Nephron (organoid): Measurements from ENCODE around the gene POLR2B.
A peak's percentile ranks its signal among the peaks of the same experiment; 100 is the strongest.

Source experiments
- H3K27ac Mint-ChIP-seq, 3 experiments: 2 replicates each; pipeline ENCODE4 v1.8.0; 2020; ENCODE audit warnings: mixed read lengths in 3 of 3, mild to moderate bottlenecking in 2 of 3, moderate library complexity in 1 of 3
- H3K27me3 Mint-ChIP-seq: 2 replicates; pipeline ENCODE4 v1.8.0; 2021; ENCODE audit warnings: low read depth, mild to moderate bottlenecking, moderate library complexity, mixed read lengths
- H3K36me3 Mint-ChIP-seq: 2 replicates; pipeline ENCODE4 v1.8.0; 2020; ENCODE audit warnings: low read depth, mixed read lengths
- H3K4me1 Mint-ChIP-seq: 2 replicates; pipeline ENCODE4 v1.8.0; 2020; ENCODE audit warnings: mixed read lengths
- H3K4me3 Mint-ChIP-seq, 3 experiments: 2 replicates each; pipeline ENCODE4 v1.8.0; 2020; ENCODE audit warnings: mild to moderate bottlenecking in 3 of 3, mixed read lengths in 3 of 3, moderate library complexity in 2 of 3
- H3K9me3 Mint-ChIP-seq: 2 replicates; pipeline ENCODE4 v1.8.0; 2020; ENCODE audit warnings: mixed read lengths
- CTCF ChIP-seq, 3 experiments: fragments of 200-600 bp; sonication (generic); IDR thresholded peaks; one replicate each; pipeline ENCODE4 v1.5.0; 2021; ENCODE audit warnings: antibody characterized with exemption in 3 of 3; ENCODE audit not compliant: unreplicated experiment in 3 of 3

POLR2B gene

GRCh38 chr4:57020467-57021101, 41.9 kb downstream of the POLR2B start:
- Mint-ChIP-seq H3K4me1 (no peaks in the 10 kb centered on the region), H3K36me3 (peaks cover 85% of the 10 kb centered on the region), H3K27me3 (no peaks in the 10 kb centered on the region), H3K9me3 (no peaks in the 10 kb centered on the region), H3K4me3 (no peak overlapping the region), H3K27ac (no peak overlapping the region)
- TF ChIP-seq CTCF (IDR thresholded peaks at IDR 0.05; ENCODE audit: unreplicated experiment in 3 of 3), result no peak

GRCh38 chr4:57023104-57023503, 44.4 kb downstream of the POLR2B start:
- Mint-ChIP-seq H3K4me3 (no peak overlapping the region), H3K36me3 (peaks cover 87% of the 10 kb centered on the region), H3K4me1 (no peaks in the 10 kb centered on the region), H3K27me3 (no peaks in the 10 kb centered on the region), H3K27ac (no peak overlapping the region), H3K9me3 (no peaks in the 10 kb centered on the region)
- TF ChIP-seq CTCF (IDR thresholded peaks at IDR 0.05; ENCODE audit: unreplicated experiment in 3 of 3), result no peak

- Mint-ChIP-seq H3K27ac (no peak overlapping the region), H3K4me1 (peaks cover 6% of the 10 kb centered on the region), H3K4me3 (no peak overlapping the region), H3K9me3 (no peaks in the 10 kb centered on the region), H3K27me3 (no peaks in the 10 kb centered on the region), H3K36me3 (peaks cover 35% of the 10 kb centered on the region)
- TF ChIP-seq CTCF (IDR thresholded peaks at IDR 0.05; ENCODE audit: unreplicated experiment in 3 of 3), result no peak
Observed at GRCh38 chr4:57034520-57034919, 55.8 kb downstream of the POLR2B start.

- H3K36me3 Mint-ChIP-seq, result peaks cover 30% of the 10 kb centered on the region
- peaks cover 23% of the 10 kb centered on the region for H3K4me1 Mint-ChIP-seq
- H3K9me3 Mint-ChIP-seq, result no peaks in the 10 kb centered on the region
- TF ChIP-seq CTCF (IDR thresholded peaks at IDR 0.05; ENCODE audit: unreplicated experiment in 3 of 3), result peak; percentile 80 to 89 (median 82)
- H3K27ac Mint-ChIP-seq, result peak overlapping the region; percentile 42 to 69 (median 66)
- H3K4me3 Mint-ChIP-seq, result no peak overlapping the region
- H3K27me3 Mint-ChIP-seq, result no peaks in the 10 kb centered on the region
Observed at GRCh38 chr4:57037982-57038604, 59.4 kb downstream of the POLR2B start.

- Mint-ChIP-seq H3K36me3 (peaks cover 25% of the 10 kb centered on the region), H3K27ac (peak overlapping the region in 2 of 3 experiments; percentile 36 to 81), H3K4me3 (no peak overlapping the region), H3K9me3 (no peaks in the 10 kb centered on the region), H3K4me1 (peaks cover 36% of the 10 kb centered on the region), H3K27me3 (no peaks in the 10 kb centered on the region)
- no peak for TF ChIP-seq CTCF (IDR thresholded peaks at IDR 0.05; ENCODE audit: unreplicated experiment in 3 of 3)
Observed at GRCh38 chr4:57039345-57039744, 60.6 kb downstream of the POLR2B start.

- H3K4me1 Mint-ChIP-seq, result peaks cover 39% of the 10 kb centered on the region
Observed at GRCh38 chr4:57040510-57040909, 61.8 kb downstream of the POLR2B start.

More at GRCh38 chr4:57040510-57040909, 61.8 kb downstream of the POLR2B start:
- no peaks in the 10 kb centered on the region for H3K27me3 Mint-ChIP-seq
- H3K36me3 Mint-ChIP-seq, result peaks cover 25% of the 10 kb centered on the region
- no peak for TF ChIP-seq CTCF (IDR thresholded peaks at IDR 0.05; ENCODE audit: unreplicated experiment in 3 of 3)
- no peak overlapping the region for H3K4me3 Mint-ChIP-seq
- H3K9me3 Mint-ChIP-seq, result no peaks in the 10 kb centered on the region
- H3K27ac Mint-ChIP-seq, result peak overlapping the region; percentile 75 to 86 (median 84)
